Right atrium auricular region (tissue), 2 donors: ENCODE measurements around the gene KRT2. TPM values are rescaled to one million over a fixed set of nuclear protein-coding genes. Genes with fewer than 3 reads are reported as not detected.

Source experiments
- DNase-seq: peaks from one replicate; pipeline ENCODE4 v3.0.0-alpha.2; 2019; ENCODE audit warnings: low spot score
- H3K27ac ChIP-seq, 2 donors: fragments of 200-600 bp; sonication (generic); 1 replicate in 1 of 2; 2 replicates in 1 of 2; pipeline ENCODE4 v1.5.1; 2016 to 2019
- H3K27me3 ChIP-seq, 2 donors: fragments of 200-600 bp; sonication (generic); one replicate each; pipeline versions ENCODE4 v1.5.1 to v1.6.0; 2017 to 2019
- H3K36me3 ChIP-seq: fragments of 200-600 bp; sonication (generic); one replicate; pipeline ENCODE4 v1.5.1; 2016
- H3K4me1 ChIP-seq, 2 donors: fragments of 200-600 bp; sonication (generic); one replicate each; pipeline versions ENCODE4 v1.5.1 to v1.6.0; 2017 to 2019
- H3K4me3 ChIP-seq, 2 donors: fragments of 200-600 bp; sonication (generic); 1 replicate in 1 of 2; 2 replicates in 1 of 2; pipeline ENCODE4 v1.5.1; 2017 to 2019; ENCODE audit warnings: mild to moderate bottlenecking in 1 of 2, moderate library complexity in 1 of 2
- H3K9me3 ChIP-seq, 2 donors: fragments of 200-600 bp; sonication (generic); one replicate each; pipeline ENCODE4 v1.5.1; 2019
- CTCF ChIP-seq, 2 donors: fragments of 200-600 bp; sonication (generic); IDR thresholded peaks; one replicate each; pipeline ENCODE4 v1.5.1; 2019; ENCODE audit warnings: antibody characterized with exemption in 2 of 2
- total RNA-seq, 2 donors: library from RNA; depleted of rRNA; stranded (reverse); fragments of >200 nt; gene quantifications; one replicate each; pipeline ENCODE4 v1.1.0, GENCODE V29; 2016

The KRT2 gene
- total RNA-seq, 2 donors from 2014 or later: not detected

DNA sequence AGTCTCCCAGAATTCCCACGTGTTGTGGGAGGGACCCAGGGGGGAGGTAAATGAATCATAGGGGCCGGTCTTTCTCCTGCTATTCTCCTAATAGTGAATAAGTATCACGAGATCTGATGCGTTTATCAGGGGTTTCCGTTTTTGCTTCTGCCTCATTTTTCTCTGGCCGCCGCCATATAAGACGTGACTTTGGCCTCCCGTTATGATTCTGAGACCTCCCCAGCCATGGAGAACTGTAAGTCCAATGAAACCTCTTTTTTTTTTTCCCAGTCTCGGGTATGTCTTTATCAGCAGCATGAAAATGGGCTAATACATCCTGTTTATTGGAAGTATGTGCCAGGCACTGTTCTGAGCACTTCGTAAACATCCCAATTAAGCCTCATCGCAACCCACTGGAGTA, 51.5 kb downstream of the KRT2 start:
- no peak overlapping the region for H3K4me3 ChIP-seq
- H3K9me3 ChIP-seq: no peaks in the 10 kb centered on the region
- peaks cover 0 to 4% of the 10 kb centered on the region in 2 donors for H3K4me1 ChIP-seq
- TF ChIP-seq CTCF (IDR thresholded peaks at IDR 0.05): no peak
- no peaks in the 10 kb centered on the region for H3K36me3 ChIP-seq
- H3K27ac ChIP-seq: no peak overlapping the region
- DNase-seq: no peak
- peaks cover 0 to 2% of the 10 kb centered on the region in 2 donors for H3K27me3 ChIP-seq

- peaks cover 0 to 4% of the 10 kb centered on the region in 2 donors for H3K4me1 ChIP-seq
- no peak overlapping the region for H3K4me3 ChIP-seq
- DNase-seq: no peak
- H3K27ac ChIP-seq: no peak overlapping the region
- no peaks in the 10 kb centered on the region for H3K9me3 ChIP-seq
- no peaks in the 10 kb centered on the region for H3K36me3 ChIP-seq
- no peak for TF ChIP-seq CTCF (IDR thresholded peaks at IDR 0.05)
- H3K27me3 ChIP-seq: peaks cover 0 to 2% of the 10 kb centered on the region in 2 donors
These were observed 51.9 kb downstream of the KRT2 start for GRCh38 chr12:52600071-52600470.

DNA sequence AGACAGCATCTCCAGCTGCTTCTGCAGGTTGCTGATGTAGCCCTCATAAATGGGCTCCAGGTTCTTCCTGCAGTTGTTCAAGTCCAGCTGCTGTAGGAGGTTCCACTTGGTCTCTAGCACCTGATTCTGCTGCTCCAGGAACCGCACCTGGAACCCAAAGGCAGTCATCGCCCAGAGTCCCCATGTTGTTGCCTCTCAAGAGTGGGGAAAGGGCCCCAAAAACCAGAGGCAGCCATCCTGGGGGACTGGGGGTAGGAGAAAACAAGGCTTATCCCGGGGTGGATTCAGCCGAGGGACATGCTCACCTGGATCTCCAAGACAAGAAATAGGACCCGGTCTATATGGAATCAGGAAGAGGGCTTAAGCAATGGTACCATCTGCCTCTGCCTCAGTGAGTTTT, 53.0 kb downstream of the KRT2 start:
- no peak for DNase-seq
- Histone ChIP-seq H3K27ac (no peak overlapping the region), H3K4me3 (no peak overlapping the region), H3K9me3 (no peaks in the 10 kb centered on the region), H3K36me3 (no peaks in the 10 kb centered on the region), H3K4me1 (peaks cover 0 to 4% of the 10 kb centered on the region in 2 donors), H3K27me3 (peaks cover 0 to 2% of the 10 kb centered on the region in 2 donors)
- no peak for TF ChIP-seq CTCF (IDR thresholded peaks at IDR 0.05)

Other genes with a start within 250 kb of the KRT2 start
- gene KRT82, start 245.9 kb downstream of the KRT2 start, total RNA-seq: not detected
- not detected for gene KRT75, start 217.8 kb downstream of the KRT2 start, total RNA-seq
- not detected for gene KRT6B, start 200.1 kb downstream of the KRT2 start, total RNA-seq
- not detected for gene KRT6C, start 178.4 kb downstream of the KRT2 start, total RNA-seq
- 1 to 10 TPM in 1 of 2 donors, under 1 TPM in 1; 0.48 to 7.4 TPM for gene KRT6A, start 159.0 kb downstream of the KRT2 start, total RNA-seq
- 10 to 100 TPM in 1 of 2 donors, 1 to 10 TPM in 1; 1.4 to 12.1 TPM for gene KRT5, start 131.8 kb downstream of the KRT2 start, total RNA-seq
- gene KRT71, start 99.1 kb downstream of the KRT2 start, total RNA-seq: not detected
- 1 to 10 TPM in 1 of 2 donors, not detected in 1; 2.9 TPM for gene KRT74, start 78.4 kb downstream of the KRT2 start, total RNA-seq
- gene KRT72, start 50.7 kb downstream of the KRT2 start, total RNA-seq: not detected
- not detected for gene KRT73, start 33.7 kb downstream of the KRT2 start, total RNA-seq
- gene KRT1, start 28.2 kb upstream of the KRT2 start, total RNA-seq: not detected
- gene KRT77, start 51.3 kb upstream of the KRT2 start, total RNA-seq: not detected
- gene KRT76, start 125.1 kb upstream of the KRT2 start, total RNA-seq: not detected
- gene KRT3, start 143.9 kb upstream of the KRT2 start, total RNA-seq: not detected
- gene KRT4, start 161.9 kb upstream of the KRT2 start, total RNA-seq: not detected
- not detected for gene KRT79, start 182.1 kb upstream of the KRT2 start, total RNA-seq
- gene KRT78, start 196.8 kb upstream of the KRT2 start, total RNA-seq: not detected